Thymus (tissue), 11 donors: ENCODE results near the gene SUPT6H. TPM values are rescaled to one million over a fixed set of nuclear protein-coding genes. Genes with fewer than 3 reads are reported as not detected.

Experiments
- DNase-seq, 9 donors: peaks; one replicate each; pipeline ENCODE4 v3.0.0-alpha.2; 2013; ENCODE audit warnings: low spot score in 9 of 9, low read depth in 6 of 9, missing footprints in 1 of 9
- H3K27ac ChIP-seq, 2 donors: one replicate each; pipeline ENCODE4 v1.5.1; 2013; ENCODE audit warnings: control low read depth in 1 of 2, low read depth in 1 of 2, low read length in 1 of 2, mild to moderate bottlenecking in 1 of 2, moderate library complexity in 1 of 2
- H3K27me3 ChIP-seq, 2 donors: one replicate each; pipeline ENCODE4 v1.5.1; 2013; ENCODE audit warnings: low read length in 1 of 2; ENCODE audit not compliant: control insufficient read depth in 2 of 2, insufficient read depth in 1 of 2
- H3K36me3 ChIP-seq, 2 donors: one replicate each; pipeline ENCODE4 v1.5.1; 2013; ENCODE audit warnings: low read length in 1 of 2, mild to moderate bottlenecking in 1 of 2, moderate library complexity in 1 of 2; ENCODE audit not compliant: control insufficient read depth in 2 of 2, insufficient read depth in 2 of 2
- H3K4me1 ChIP-seq, 2 donors: one replicate each; pipeline ENCODE4 v1.5.1; 2013; ENCODE audit warnings: low read length in 2 of 2; ENCODE audit not compliant: control insufficient read depth in 2 of 2, insufficient read depth in 2 of 2
- H3K4me3 ChIP-seq, 2 donors: one replicate each; pipeline ENCODE4 v1.5.1; 2013; ENCODE audit warnings: low read length in 2 of 2, control low read depth in 1 of 2, mild to moderate bottlenecking in 1 of 2
- H3K9me3 ChIP-seq, 2 donors: one replicate each; pipeline ENCODE4 v1.5.1; 2013; ENCODE audit warnings: low read length in 1 of 2, mild to moderate bottlenecking in 1 of 2; ENCODE audit not compliant: control insufficient read depth in 2 of 2, insufficient read depth in 1 of 2
- WGBS: extraction: QIAGEN DNeasy Blood & Tissue Kit; methylation state at CpG from one replicate; pipeline ENCODE4 v1.1.7; 2013; 5-methylcytosine and 5-hydroxymethylcytosine counted together
- polyA plus RNA-seq: library from polyadenylated mRNA; stranded (reverse); fragments of 200-250 nt; gene quantifications from one replicate; pipeline ENCODE4 v1.2.3, GENCODE V29; 2013
- total RNA-seq: library from RNA; stranded (reverse); fragments of 120-200 nt; gene quantifications from one replicate; pipeline ENCODE4 v1.2.4, GENCODE V29; 2013
- donor health status: healthy.

The SUPT6H gene
- total and polyA plus RNA-seq, 2 donors: 21.2 to 27.0 TPM

- no peaks in the 10 kb centered on the region for H3K9me3 ChIP-seq
- H3K27me3 ChIP-seq: peaks cover 0 to 10% of the 10 kb centered on the region in 2 donors
- peaks cover 41 to 82% of the 10 kb centered on the region in 2 donors for H3K4me1 ChIP-seq
- H3K27ac ChIP-seq: peak overlapping the region; percentile 77 to 82
- H3K36me3 ChIP-seq: peaks cover 25 to 29% of the 10 kb centered on the region in 2 donors
- DNase-seq: peak in 4 of 9 donors; percentile 41 to 73 (median 68)
- 2% methylated on average over 61 of the region's 61 CpGs for WGBS
- peak overlapping the region; percentile 69 to 70 for H3K4me3 ChIP-seq
Observed at GRCh38 chr17:28744104-28744971, 82.3 kb downstream of the SUPT6H start.

- peaks cover 38 to 80% of the 10 kb centered on the region in 2 donors for H3K4me1 ChIP-seq
- peak in 2 of 9 donors; percentile 37 to 53 for DNase-seq
- peaks cover 0 to 10% of the 10 kb centered on the region in 2 donors for H3K27me3 ChIP-seq
Observed at GRCh38 chr17:28744972-28745785, 83.2 kb downstream of the SUPT6H start.

GRCh38 chr17:28745786-28746411, 83.9 kb downstream of the SUPT6H start:
- peak overlapping the region; percentile 69 to 70 for H3K4me3 ChIP-seq
- WGBS: 91% methylated on average over 4 of the region's 4 CpGs
- no peak for DNase-seq
- peaks cover 28 to 42% of the 10 kb centered on the region in 2 donors for H3K36me3 ChIP-seq
- H3K27ac ChIP-seq: no peak overlapping the region
- peaks cover 0 to 10% of the 10 kb centered on the region in 2 donors for H3K27me3 ChIP-seq
- peaks cover 36 to 73% of the 10 kb centered on the region in 2 donors for H3K4me1 ChIP-seq
- H3K9me3 ChIP-seq: no peaks in the 10 kb centered on the region

More at GRCh38 chr17:28744972-28745785, 83.2 kb downstream of the SUPT6H start:
- Histone ChIP-seq H3K27ac (peak overlapping the region; percentile 74 to 76), H3K36me3 (peaks cover 28 to 35% of the 10 kb centered on the region in 2 donors), H3K4me3 (peak overlapping the region; percentile 69 to 70), H3K9me3 (no peaks in the 10 kb centered on the region)
- WGBS: 5% methylated on average over 31 of the region's 31 CpGs

GRCh38 chr17:28746611-28747050, 84.6 kb downstream of the SUPT6H start:
- DNase-seq: no peak
- H3K27me3 ChIP-seq: peaks cover 0 to 10% of the 10 kb centered on the region in 2 donors
- no peaks in the 10 kb centered on the region for H3K9me3 ChIP-seq
- peaks cover 30 to 48% of the 10 kb centered on the region in 2 donors for H3K36me3 ChIP-seq
- H3K27ac ChIP-seq: peak overlapping the region in 1 of 2 donors; percentile 36
- peak overlapping the region in 1 of 2 donors; percentile 69 for H3K4me3 ChIP-seq
- 77% methylated on average over 5 of the region's 5 CpGs for WGBS
- H3K4me1 ChIP-seq: peaks cover 30 to 66% of the 10 kb centered on the region in 2 donors

GRCh38 chr17:28747051-28747691, 85.2 kb downstream of the SUPT6H start:
- no peak for DNase-seq
- Histone ChIP-seq H3K4me1 (peaks cover 25 to 60% of the 10 kb centered on the region in 2 donors), H3K27me3 (peaks cover 0 to 10% of the 10 kb centered on the region in 2 donors), H3K36me3 (peaks cover 31 to 50% of the 10 kb centered on the region in 2 donors), H3K27ac (peak overlapping the region; percentile 3 to 11), H3K4me3 (no peak overlapping the region), H3K9me3 (no peaks in the 10 kb centered on the region)
- 84% methylated on average over 7 of the region's 7 CpGs for WGBS

- Histone ChIP-seq H3K4me1 (peaks cover 23 to 51% of the 10 kb centered on the region in 2 donors), H3K27me3 (peaks cover 0 to 10% of the 10 kb centered on the region in 2 donors), H3K36me3 (peaks cover 31 to 54% of the 10 kb centered on the region in 2 donors), H3K27ac (peak overlapping the region in 1 of 2 donors; percentile 8), H3K9me3 (no peaks in the 10 kb centered on the region), H3K4me3 (no peak overlapping the region)
- no peak for DNase-seq
- WGBS: 95% methylated on average over 18 of the region's 18 CpGs
Observed at GRCh38 chr17:28747801-28748750, 86.1 kb downstream of the SUPT6H start.

- Histone ChIP-seq H3K4me1 (peaks cover 19 to 45% of the 10 kb centered on the region in 2 donors), H3K36me3 (peaks cover 31 to 54% of the 10 kb centered on the region in 2 donors), H3K27me3 (peaks cover 0 to 6% of the 10 kb centered on the region in 2 donors), H3K4me3 (no peak overlapping the region), H3K9me3 (no peaks in the 10 kb centered on the region), H3K27ac (peak overlapping the region in 1 of 2 donors; percentile 8)
- WGBS: 96% methylated on average over 18 of the region's 18 CpGs
- DNase-seq: no peak
Observed at GRCh38 chr17:28748852-28749515, 87.0 kb downstream of the SUPT6H start.
